ENCODE results near the gene FAF1.

GRCh38 chr1:50699795-50700194, 260.3 kb downstream of the FAF1 start:
- TF ChIP-seq CTCF (IDR thresholded peaks at IDR 0.05; ENCODE audit: extremely low read depth in 1 of 2, insufficient read depth in 1 of 2, low read depth in 1 of 2, low read length in 2 of 2) = no peak
- TF ChIP-seq POLR2AphosphoS5 (IDR thresholded peaks at IDR 0.05; ENCODE audit: insufficient read depth, low read depth, low read length) = no peak
- no peak for TF ChIP-seq POLR2A (IDR thresholded peaks at IDR 0.05; ENCODE audit: low read depth, low read length)
